Dermis blood vessel endothelial cell (primary cell): Measurements from ENCODE around the gene PRKCD. TPM values are rescaled to one million over a fixed set of nuclear protein-coding genes. Genes with fewer than 3 reads are reported as not detected.
A peak's percentile ranks its signal among the peaks of the same experiment; 100 is the strongest.

Experiments used
- DNase-seq: peaks from one replicate; pipeline ENCODE4 v3.0.0; 2010
- total RNA-seq: library from RNA; depleted of rRNA; stranded (reverse); fragments of >200 nt; gene quantifications from 2 replicates; pipeline ENCODE4 v1.2.3, GENCODE V29; 2014

Gene PRKCD
- total RNA-seq, result 2.2 and 3.5 TPM in 2 replicates

GRCh38 chr3:53160660-53161449 lies at the start of gene PRKCD:
PRKCD (plus strand) TSS chr3:53161209; CDS start chr3:53178423, 17,214 bp downstream.
- DNase-seq, result peak; percentile 87

GRCh38 chr3:53111822-53112221 lies 49.2 kb upstream of the PRKCD start:
- no peak for DNase-seq

- DNase-seq, result no peak
These were observed 47.6 kb upstream of the PRKCD start for GRCh38 chr3:53113293-53114010.

- DNase-seq, result peak; percentile 89
These were observed 47.0 kb upstream of the PRKCD start for GRCh38 chr3:53114011-53114400.

GRCh38 chr3:53114412-53115074 lies 46.5 kb upstream of the PRKCD start:
- peak; percentile 10 for DNase-seq

GRCh38 chr3:53116956-53117355 lies 44.1 kb upstream of the PRKCD start:
- DNase-seq, result no peak

- DNase-seq, result no peak
These were observed 40.7 kb upstream of the PRKCD start for GRCh38 chr3:53120336-53120735.

- DNase-seq, result no peak
These were observed 38.6 kb upstream of the PRKCD start for GRCh38 chr3:53122255-53122932.

- no peak for DNase-seq
These were observed 38.1 kb upstream of the PRKCD start for GRCh38 chr3:53122933-53123305.

- DNase-seq, result no peak
These were observed 37.5 kb upstream of the PRKCD start for GRCh38 chr3:53123510-53123909.

GRCh38 chr3:53123953-53124352 lies 37.1 kb upstream of the PRKCD start:
- no peak for DNase-seq

- DNase-seq, result no peak
These were observed 34.4 kb upstream of the PRKCD start for GRCh38 chr3:53126601-53127000.

GRCh38 chr3:53129344-53129743 lies 31.7 kb upstream of the PRKCD start:
- no peak for DNase-seq

GRCh38 chr3:53130179-53131061 lies 30.6 kb upstream of the PRKCD start, which contains the start of gene RFT1:
RFT1 (minus strand) TSS chr3:53130435; CDS start chr3:53130400, 35 bp downstream.
- DNase-seq, result peak; percentile 98

GRCh38 chr3:53131096-53131495 lies 29.9 kb upstream of the PRKCD start:
- DNase-seq, result no peak

GRCh38 chr3:53132347-53132746 lies 28.7 kb upstream of the PRKCD start:
- no peak for DNase-seq

- DNase-seq, result peak; percentile 84
These were observed 26.3 kb upstream of the PRKCD start for GRCh38 chr3:53134631-53135232.

GRCh38 chr3:53137221-53137620 lies 23.8 kb upstream of the PRKCD start:
- no peak for DNase-seq

GRCh38 chr3:53137835-53138446 lies 23.1 kb upstream of the PRKCD start:
- DNase-seq, result no peak

- no peak for DNase-seq
These were observed 20.8 kb upstream of the PRKCD start for GRCh38 chr3:53139906-53140846.
